HepG2 (cell line): ENCODE results near the gene ABCA13. TPM values are rescaled to one million over a fixed set of nuclear protein-coding genes. Genes with fewer than 3 reads are reported as not detected.

ENCODE experiments used
- ATAC-seq: fragments of 200-7000 bp; cut with Tn5 transposase; 3 replicates; pipeline ENCODE4 v1.9.1; 2020; ENCODE audit warnings: mild to moderate bottlenecking, moderate library complexity
- BruUV-seq: library from RNA; stranded (reverse); fragments of 400-500 nt; replicated peaks from 2 replicates; lab custom pipeline; 2021; lab: Mats Ljungman, UMichigan
- CTCF ChIA-PET: fragments of 300-600 bp; formaldehyde crosslinking; extraction: SDS; loops from one replicate; lab custom pipeline; 2021; ENCODE audit warnings: low total read pairs, inconsistent platforms, low intra/inter-chr PET ratio; lab: Yijun Ruan, JAX
- POLR2A ChIA-PET: fragments of 350-600 bp; sonication (Branson Sonifier 250); formaldehyde crosslinking; loops from one replicate; lab custom pipeline; 2020; ENCODE audit warnings: antibody characterized with exemption, inconsistent platforms; lab: Yijun Ruan, JAX
- DNase-seq: peaks from one replicate; pipeline ENCODE4 v3.0.0-alpha.2; 2015; ENCODE audit warnings: low spot score
- FAIRE-seq: peaks from 3 replicates; lab custom pipeline; 2011; peaks lifted over from hg19 to GRCh38; lab: Jason Lieb, UNC
- H2AFZ ChIP-seq: one replicate; pipeline ENCODE4 v1.6.1; 2011; ENCODE audit warnings: low read length, inconsistent platforms
- H3K27ac ChIP-seq: fragments of 300-600 bp; 3 replicates; pipeline ENCODE4 v1.8.0; 2011; ENCODE audit warnings: mixed run types, mild to moderate bottlenecking, mixed read lengths, low read length, inconsistent platforms; ENCODE audit not compliant: insufficient read depth; ENCODE audit errors: extremely low read length
- H3K27me3 ChIP-seq, 2 experiments: fragments of 200-600 bp in 1 of 2; 2 replicates in 1 of 2; 3 replicates in 1 of 2; pipeline versions ENCODE4 v1.6.0 to v1.8.0; 2011; ENCODE audit warnings: low read length in 2 of 2, mild to moderate bottlenecking in 2 of 2, moderate library complexity in 2 of 2, inconsistent platforms in 1 of 2; ENCODE audit not compliant: insufficient read depth in 2 of 2, control insufficient read depth in 1 of 2
- H3K36me3 ChIP-seq, 2 experiments: fragments of 200-600 bp in 1 of 2; replicated peaks in 1 of 2; 2 replicates in 1 of 2; 3 replicates in 1 of 2; pipeline versions ENCODE4 v1.5.1 to v1.8.0; 2011; ENCODE audit warnings: low read length in 2 of 2, inconsistent platforms in 1 of 2; ENCODE audit not compliant: insufficient read depth in 2 of 2, control insufficient read depth in 1 of 2
- H3K4me1 ChIP-seq: 2 replicates; pipeline ENCODE4 v1.5.1; 2012; ENCODE audit warnings: low read length, inconsistent platforms; ENCODE audit not compliant: insufficient read depth
- H3K4me2 ChIP-seq: 2 replicates; pipeline ENCODE4 v1.6.0; 2011; ENCODE audit warnings: low read depth, low read length, inconsistent platforms
- H3K4me3 ChIP-seq, 3 experiments: fragments of 200-600 bp in 1 of 3; sonication (generic), shearing (Covaris generic) in 1 of 3; replicated peaks in 1 of 3; 2 replicates each; pipeline ENCODE4 v1.5.1; 2011 to 2016; ENCODE audit warnings: low read length in 3 of 3, inconsistent platforms in 2 of 3, low read depth in 2 of 3, mild to moderate bottlenecking in 2 of 3, control low read depth in 1 of 3, mixed read lengths in 1 of 3; ENCODE audit not compliant: insufficient read depth in 1 of 3
- H3K79me2 ChIP-seq: one replicate; pipeline ENCODE4 v1.6.1; 2011; ENCODE audit warnings: low read length, inconsistent platforms; ENCODE audit not compliant: insufficient read depth
- H3K9ac ChIP-seq: 2 replicates; pipeline ENCODE4 v1.6.0; 2011; ENCODE audit warnings: mild to moderate bottlenecking, low read depth, low read length, inconsistent platforms; ENCODE audit not compliant: insufficient read depth
- H3K9me3 ChIP-seq: 2 replicates; pipeline ENCODE4 v1.5.1; 2012; ENCODE audit warnings: mild to moderate bottlenecking, low read length
- H4K20me1 ChIP-seq: 2 replicates; pipeline ENCODE4 v1.6.0; 2011; ENCODE audit warnings: inconsistent platforms, mild to moderate bottlenecking, low read length, moderate library complexity; ENCODE audit not compliant: insufficient read depth
- GMEB1 ChIP-seq: sonication (generic); formaldehyde crosslinking; IDR thresholded peaks from 2 replicates; pipeline ENCODE4 v1.5.1; 2020; ENCODE audit warnings: missing genetic modification reagents, mild to moderate bottlenecking, borderline replicate concordance
- IRF9 ChIP-seq: sonication (generic); formaldehyde crosslinking; IDR thresholded peaks from 2 replicates; pipeline ENCODE4 v1.8.0; 2022; ENCODE audit warnings: missing genetic modification reagents, mild to moderate bottlenecking, borderline replicate concordance
- LBX2 ChIP-seq: sonication (generic); formaldehyde crosslinking; IDR thresholded peaks from 2 replicates; pipeline ENCODE4 v1.5.0; 2020; ENCODE audit warnings: missing genetic modification reagents, mild to moderate bottlenecking, borderline replicate concordance
- MAF1 ChIP-seq: sonication (generic); formaldehyde crosslinking; IDR thresholded peaks from 2 replicates; pipeline ENCODE4 v1.5.0; 2020; ENCODE audit warnings: missing genetic modification reagents, borderline replicate concordance
- MXD3 ChIP-seq: IDR thresholded peaks from 2 replicates; pipeline ENCODE4 v1.6.1; 2016; ENCODE audit warnings: mild to moderate bottlenecking, missing biosample characterization, missing genetic modification reagents
- NFATC3 ChIP-seq: sonication (generic); formaldehyde crosslinking; IDR thresholded peaks from 2 replicates; pipeline ENCODE4 v1.5.1; 2020; ENCODE audit warnings: mild to moderate bottlenecking, missing genetic modification reagents
- REXO4 ChIP-seq: sonication (generic); formaldehyde crosslinking; IDR thresholded peaks from 2 replicates; pipeline ENCODE4 v1.8.0; 2022; ENCODE audit warnings: missing genetic modification reagents, mild to moderate bottlenecking, borderline replicate concordance
- SMC3 ChIP-seq: IDR thresholded peaks from 2 replicates; pipeline ENCODE4 v1.6.1; 2011; ENCODE audit warnings: low read length, improper control_type of control experiment
- SOX5 ChIP-seq: IDR thresholded peaks from 2 replicates; pipeline ENCODE4 v1.6.1; 2016; ENCODE audit warnings: borderline replicate concordance
- XBP1 ChIP-seq: sonication (generic); formaldehyde crosslinking; IDR thresholded peaks from 2 replicates; pipeline ENCODE4 v1.5.0; 2020; ENCODE audit warnings: missing genetic modification reagents
- ZBTB7A ChIP-seq: sonication (generic); formaldehyde crosslinking; IDR thresholded peaks from 2 replicates; pipeline ENCODE4 v1.8.0; 2022; ENCODE audit warnings: mild to moderate bottlenecking, missing genetic modification reagents
- ZMAT5 ChIP-seq: sonication (generic); formaldehyde crosslinking; IDR thresholded peaks from 2 replicates; pipeline ENCODE4 v1.5.0; 2020; ENCODE audit warnings: mild to moderate bottlenecking, low read depth, missing genetic modification reagents, borderline replicate concordance
- ZNF143 ChIP-seq: sonication (generic); formaldehyde crosslinking; IDR thresholded peaks from 2 replicates; pipeline ENCODE4 v1.4.0; 2020; ENCODE audit warnings: missing genetic modification reagents
- ZNF460 ChIP-seq: sonication (generic); formaldehyde crosslinking; IDR thresholded peaks from 2 replicates; pipeline ENCODE4 v1.5.1; 2020; ENCODE audit warnings: missing genetic modification reagents, mild to moderate bottlenecking, borderline replicate concordance
- WGBS: methylation state at CpG from one replicate; pipeline ENCODE4 v1.1.6; 2017; ENCODE audit warnings: low lambda C conversion rate; 5-methylcytosine and 5-hydroxymethylcytosine counted together
- in situ Hi-C: cut with HindIII; loops from 2 replicates; pipeline ENCODE4 v1.10.0; 2017; ENCODE audit warnings: low pct_unique_long_range_greater_than_20kb; ENCODE audit not compliant: extremely low pct_ligation_motif_present
- intact Hi-C: fragments of 100-400 bp; cut with micrococcal nuclease; formaldehyde crosslinking; loops from one replicate; pipeline ENCODE4 v1.10.0; 2022; ENCODE audit not compliant: unreplicated experiment
- polyA plus RNA-seq, 8 experiments: library from polyadenylated mRNA; depleted of rRNA in 3 of 8; stranded (reverse) in 7 of 8; unstranded in 1 of 8; fragments of >200 nt; fragmentation: Illumina TruSeq in 4 of 8; extraction: Trizol in 4 of 8; gene quantifications; 2 replicates each; pipeline versions ENCODE4 v1.2.1 to v1.2.3, GENCODE V29; 2011 to 2016; ENCODE audit warnings: low read depth in 4 of 8, missing spikeins in 1 of 8, mixed read lengths in 1 of 8; ENCODE audit not compliant: insufficient read depth in 1 of 8
- total RNA-seq, 5 experiments: library from RNA; depleted of rRNA; stranded (reverse); fragments of >200 nt; fragmentation: Illumina TruSeq; extraction: Trizol; gene quantifications; 2 replicates each; pipeline ENCODE4 v1.2.3, GENCODE V29; 2016; ENCODE audit warnings: low read depth in 1 of 5

Gene ABCA13
- total and polyA plus RNA-seq, 2 of the 13 experiments (the other 11 are each of a cell fraction or from before 2014, with no cell fraction given) = 0.03 TPM; not detected in 1

GRCh38 chr7:48224042-48224441, 52.8 kb downstream of the ABCA13 start:
- CTCF ChIA-PET = no interaction called here
- Histone ChIP-seq H3K9me3 (no peaks in the 10 kb centered on the region), H3K79me2 (no peaks in the 10 kb centered on the region), H3K4me3 (no peak overlapping the region), H3K27ac (no peak overlapping the region), H3K36me3 (no peaks in the 10 kb centered on the region)
- in situ Hi-C loops = no loop called here
- 0% methylated on average over 1 of the region's 2 CpGs for WGBS
- POLR2A ChIA-PET = no interaction called here
- ATAC-seq (no peak), DNase-seq (no peak)
- no TSS peak for BruUV-seq
- TF ChIP-seq MXD3 (CRISPR knock-in tag) = no peak
- no peak for TF ChIP-seq XBP1 (CRISPR knock-in tag)
- no peak for TF ChIP-seq MAF1 (CRISPR knock-in tag)
- no peak for TF ChIP-seq ZMAT5 (CRISPR knock-in tag)
- TF ChIP-seq ZBTB7A (CRISPR knock-in tag) = no peak
- TF ChIP-seq SMC3 = no peak
- TF ChIP-seq REXO4 = no peak
- TF ChIP-seq NFATC3 (CRISPR knock-in tag) = no peak
- TF ChIP-seq, all 625 proteins: peak for 0
- H3K4me1 ChIP-seq = no peaks in the 10 kb centered on the region
- H2AFZ ChIP-seq = no peak overlapping the region
- no peaks in the 10 kb centered on the region for H4K20me1 ChIP-seq
- no peak overlapping the region for H3K9ac ChIP-seq
- H3K27me3 ChIP-seq = peaks cover 0 to 1% of the 10 kb centered on the region in 2 experiments; a peak in 1 of 5 replicates
- FAIRE-seq = no peak
- intact Hi-C loops = no loop called here
- H3K4me2 ChIP-seq = no peak overlapping the region

- ChIA-PET POLR2A (no interaction called here), CTCF (no interaction called here)
- H3K9me3 ChIP-seq = no peaks in the 10 kb centered on the region
- BruUV-seq = no TSS peak
- H3K4me1 ChIP-seq = no peaks in the 10 kb centered on the region
- FAIRE-seq (no peak), DNase-seq (no peak), ATAC-seq (no peak)
- no peaks in the 10 kb centered on the region for H4K20me1 ChIP-seq
- H3K4me3 ChIP-seq = no peak overlapping the region
- H3K36me3 ChIP-seq = no peaks in the 10 kb centered on the region
- WGBS = 23% methylated on average over 4 of the region's 4 CpGs
- H3K27ac ChIP-seq = no peak overlapping the region
- H2AFZ ChIP-seq = no peak overlapping the region
- H3K79me2 ChIP-seq = no peaks in the 10 kb centered on the region
- no peaks in the 10 kb centered on the region; a peak in 1 of 5 replicates for H3K27me3 ChIP-seq
- intact Hi-C loops = no loop called here
- in situ Hi-C loops = no loop called here
- H3K9ac ChIP-seq = no peak overlapping the region
- no peak overlapping the region for H3K4me2 ChIP-seq
- TF ChIP-seq SOX5 (CRISPR knock-in tag) = no peak
- TF ChIP-seq IRF9 (CRISPR knock-in tag) = no peak
- no peak for TF ChIP-seq LBX2
- TF ChIP-seq ZNF460 (CRISPR knock-in tag) = no peak
- no peak for TF ChIP-seq ZNF143 (CRISPR knock-in tag)
- no peak for TF ChIP-seq GMEB1 (CRISPR knock-in tag)
These were observed 53.8 kb downstream of the ABCA13 start for GRCh38 chr7:48225101-48225500.
